Measurements from ENCODE around the gene CEP57L1.

DNA sequence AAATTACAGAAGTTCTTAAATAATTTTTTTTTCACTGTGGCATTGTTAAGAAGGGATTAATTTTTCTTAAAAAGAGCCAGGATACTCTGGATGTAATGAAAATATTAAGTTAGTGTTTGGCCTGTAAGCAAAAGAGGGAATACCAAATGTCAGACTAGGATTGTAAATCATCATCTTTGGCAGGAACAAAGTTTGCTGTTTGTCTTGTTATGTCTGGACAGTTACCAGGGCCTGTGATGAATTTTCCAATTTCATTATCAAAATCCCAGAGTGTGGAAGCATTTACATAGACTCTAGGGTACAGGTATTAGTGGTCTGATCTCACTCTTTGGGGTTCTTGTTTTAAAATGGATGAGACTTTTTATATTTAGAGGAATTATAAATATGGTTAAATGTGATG lies 26.1 kb downstream of the CEP57L1 start:
- TF ChIP-seq, protein P1, sequence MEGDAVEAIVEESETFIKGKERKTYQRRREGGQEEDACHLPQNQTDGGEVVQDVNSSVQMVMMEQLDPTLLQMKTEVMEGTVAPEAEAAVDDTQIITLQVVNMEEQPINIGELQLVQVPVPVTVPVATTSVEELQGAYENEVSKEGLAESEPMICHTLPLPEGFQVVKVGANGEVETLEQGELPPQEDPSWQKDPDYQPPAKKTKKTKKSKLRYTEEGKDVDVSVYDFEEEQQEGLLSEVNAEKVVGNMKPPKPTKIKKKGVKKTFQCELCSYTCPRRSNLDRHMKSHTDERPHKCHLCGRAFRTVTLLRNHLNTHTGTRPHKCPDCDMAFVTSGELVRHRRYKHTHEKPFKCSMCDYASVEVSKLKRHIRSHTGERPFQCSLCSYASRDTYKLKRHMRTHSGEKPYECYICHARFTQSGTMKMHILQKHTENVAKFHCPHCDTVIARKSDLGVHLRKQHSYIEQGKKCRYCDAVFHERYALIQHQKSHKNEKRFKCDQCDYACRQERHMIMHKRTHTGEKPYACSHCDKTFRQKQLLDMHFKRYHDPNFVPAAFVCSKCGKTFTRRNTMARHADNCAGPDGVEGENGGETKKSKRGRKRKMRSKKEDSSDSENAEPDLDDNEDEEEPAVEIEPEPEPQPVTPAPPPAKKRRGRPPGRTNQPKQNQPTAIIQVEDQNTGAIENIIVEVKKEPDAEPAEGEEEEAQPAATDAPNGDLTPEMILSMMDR (IDR thresholded peaks at IDR 0.05; ENCODE audit: insufficient read depth, low read length) = no peak
- TF ChIP-seq POLR2AphosphoS5 (IDR thresholded peaks at IDR 0.05; ENCODE audit: low read depth) = no peak
- no peak for TF ChIP-seq GABPA (IDR thresholded peaks at IDR 0.05; ENCODE audit: low read depth)
- TF ChIP-seq, protein P2, sequence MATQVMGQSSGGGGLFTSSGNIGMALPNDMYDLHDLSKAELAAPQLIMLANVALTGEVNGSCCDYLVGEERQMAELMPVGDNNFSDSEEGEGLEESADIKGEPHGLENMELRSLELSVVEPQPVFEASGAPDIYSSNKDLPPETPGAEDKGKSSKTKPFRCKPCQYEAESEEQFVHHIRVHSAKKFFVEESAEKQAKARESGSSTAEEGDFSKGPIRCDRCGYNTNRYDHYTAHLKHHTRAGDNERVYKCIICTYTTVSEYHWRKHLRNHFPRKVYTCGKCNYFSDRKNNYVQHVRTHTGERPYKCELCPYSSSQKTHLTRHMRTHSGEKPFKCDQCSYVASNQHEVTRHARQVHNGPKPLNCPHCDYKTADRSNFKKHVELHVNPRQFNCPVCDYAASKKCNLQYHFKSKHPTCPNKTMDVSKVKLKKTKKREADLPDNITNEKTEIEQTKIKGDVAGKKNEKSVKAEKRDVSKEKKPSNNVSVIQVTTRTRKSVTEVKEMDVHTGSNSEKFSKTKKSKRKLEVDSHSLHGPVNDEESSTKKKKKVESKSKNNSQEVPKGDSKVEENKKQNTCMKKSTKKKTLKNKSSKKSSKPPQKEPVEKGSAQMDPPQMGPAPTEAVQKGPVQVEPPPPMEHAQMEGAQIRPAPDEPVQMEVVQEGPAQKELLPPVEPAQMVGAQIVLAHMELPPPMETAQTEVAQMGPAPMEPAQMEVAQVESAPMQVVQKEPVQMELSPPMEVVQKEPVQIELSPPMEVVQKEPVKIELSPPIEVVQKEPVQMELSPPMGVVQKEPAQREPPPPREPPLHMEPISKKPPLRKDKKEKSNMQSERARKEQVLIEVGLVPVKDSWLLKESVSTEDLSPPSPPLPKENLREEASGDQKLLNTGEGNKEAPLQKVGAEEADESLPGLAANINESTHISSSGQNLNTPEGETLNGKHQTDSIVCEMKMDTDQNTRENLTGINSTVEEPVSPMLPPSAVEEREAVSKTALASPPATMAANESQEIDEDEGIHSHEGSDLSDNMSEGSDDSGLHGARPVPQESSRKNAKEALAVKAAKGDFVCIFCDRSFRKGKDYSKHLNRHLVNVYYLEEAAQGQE (IDR thresholded peaks at IDR 0.05; ENCODE audit: insufficient replicate concordance, low read depth) = no peak

All from HL-60 (cell line).